ENCODE results near the gene ANAPC1.
"Not testable (repeated sequence)": the region's sequence is repeated elsewhere in the genome, so short reads cannot be mapped to it uniquely, and the experiment has no call there.

ANAPC1 gene

DNA sequence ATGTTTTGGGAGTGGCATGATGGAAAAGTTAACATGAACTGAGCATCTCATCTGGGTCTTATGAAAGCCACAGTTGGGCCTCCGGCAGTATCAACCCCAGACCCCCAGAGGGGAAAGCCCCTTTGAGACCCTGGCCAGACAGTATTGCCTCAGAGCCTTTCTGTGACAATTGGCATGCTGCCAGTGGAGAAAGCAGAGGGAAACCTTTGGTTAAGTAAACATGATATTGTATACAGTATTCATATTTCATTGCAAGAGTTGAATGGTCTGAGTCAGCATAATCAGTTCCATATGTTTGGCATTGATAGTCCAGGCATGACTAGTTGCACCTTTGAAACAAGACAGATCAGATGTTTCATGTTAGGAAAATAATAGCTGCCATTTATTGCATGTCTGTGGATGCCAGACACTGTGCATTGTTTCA is 34.4 kb upstream of the ANAPC1 start:
- TF ChIP-seq, protein P1, sequence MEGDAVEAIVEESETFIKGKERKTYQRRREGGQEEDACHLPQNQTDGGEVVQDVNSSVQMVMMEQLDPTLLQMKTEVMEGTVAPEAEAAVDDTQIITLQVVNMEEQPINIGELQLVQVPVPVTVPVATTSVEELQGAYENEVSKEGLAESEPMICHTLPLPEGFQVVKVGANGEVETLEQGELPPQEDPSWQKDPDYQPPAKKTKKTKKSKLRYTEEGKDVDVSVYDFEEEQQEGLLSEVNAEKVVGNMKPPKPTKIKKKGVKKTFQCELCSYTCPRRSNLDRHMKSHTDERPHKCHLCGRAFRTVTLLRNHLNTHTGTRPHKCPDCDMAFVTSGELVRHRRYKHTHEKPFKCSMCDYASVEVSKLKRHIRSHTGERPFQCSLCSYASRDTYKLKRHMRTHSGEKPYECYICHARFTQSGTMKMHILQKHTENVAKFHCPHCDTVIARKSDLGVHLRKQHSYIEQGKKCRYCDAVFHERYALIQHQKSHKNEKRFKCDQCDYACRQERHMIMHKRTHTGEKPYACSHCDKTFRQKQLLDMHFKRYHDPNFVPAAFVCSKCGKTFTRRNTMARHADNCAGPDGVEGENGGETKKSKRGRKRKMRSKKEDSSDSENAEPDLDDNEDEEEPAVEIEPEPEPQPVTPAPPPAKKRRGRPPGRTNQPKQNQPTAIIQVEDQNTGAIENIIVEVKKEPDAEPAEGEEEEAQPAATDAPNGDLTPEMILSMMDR (IDR thresholded peaks at IDR 0.05), result no peak

DNA sequence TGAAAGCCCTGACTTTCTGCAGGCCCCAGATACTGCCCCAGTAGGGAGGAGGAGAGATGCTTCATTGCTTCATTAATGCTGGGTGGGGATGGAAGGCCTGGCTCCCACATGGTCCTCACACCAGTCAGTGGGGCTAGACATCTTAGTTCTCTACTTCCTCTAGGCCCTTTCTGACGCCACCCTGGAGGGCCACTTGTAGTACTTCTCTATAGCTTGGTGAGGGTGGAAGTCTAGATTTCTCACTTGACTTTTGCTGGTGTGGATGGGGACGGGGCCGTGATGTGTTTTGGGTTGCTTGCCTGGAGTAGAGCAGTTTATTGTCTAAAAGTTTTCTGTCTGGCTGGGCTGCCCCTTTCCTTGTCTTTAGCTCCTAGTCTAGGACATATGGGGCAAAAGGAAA is 33.1 kb upstream of the ANAPC1 start:
- H3K27ac ChIP-seq, result no peak overlapping the region
- H3K4me3 ChIP-seq, result no peak overlapping the region
- no peaks in the 10 kb centered on the region for H3K27me3 ChIP-seq
- TF ChIP-seq, protein P1 (IDR thresholded peaks at IDR 0.05), result no peak
- no peak for DNase-seq
- peaks cover 0 to 7% (median 5%) of the 10 kb centered on the region in 3 donors for H3K36me3 ChIP-seq
- H3K4me1 ChIP-seq, result peaks cover 0 to 25% (median 7%) of the 10 kb centered on the region in 4 donors
- intact Hi-C loops (cut with DNase I; ENCODE audit: low total_unique reads), result no loop called here
- no peaks in the 10 kb centered on the region for H3K9me3 ChIP-seq

More for the DNA sequence above, 34.4 kb upstream of the ANAPC1 start:
- no peaks in the 10 kb centered on the region for H3K27me3 ChIP-seq
- DNase-seq, result no peak
- no peak overlapping the region for H3K4me3 ChIP-seq
- no peaks in the 10 kb centered on the region for H3K9me3 ChIP-seq
- peaks cover 0 to 11% (median 11%) of the 10 kb centered on the region in 3 donors for H3K36me3 ChIP-seq
- H3K4me1 ChIP-seq, result peaks cover 0 to 25% (median 7%) of the 10 kb centered on the region in 4 donors
- intact Hi-C loops (cut with DNase I; ENCODE audit: low total_unique reads), result no loop called here
- H3K27ac ChIP-seq, result no peak overlapping the region

DNA sequence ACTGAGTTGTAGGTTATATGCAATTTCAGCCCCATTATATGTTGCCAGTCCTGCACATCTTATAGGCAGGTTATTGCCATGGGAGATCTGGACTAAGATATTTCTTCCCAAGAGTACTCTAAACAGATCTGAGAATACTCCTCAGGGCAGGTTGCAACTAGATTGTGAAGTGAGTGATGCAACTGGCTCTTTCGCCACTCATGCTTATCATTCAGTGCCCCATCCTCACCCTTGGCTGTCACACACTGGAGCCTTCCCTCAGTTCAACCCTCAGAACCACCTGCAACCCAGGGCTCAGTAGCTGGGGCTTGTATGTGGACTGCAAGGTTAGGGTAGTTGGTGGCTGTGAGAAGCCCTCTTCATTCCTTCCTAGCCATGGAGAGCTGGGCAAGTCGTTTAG is 28.6 kb upstream of the ANAPC1 start:
- no peak overlapping the region for H3K27ac ChIP-seq
- no peaks in the 10 kb centered on the region for H3K9me3 ChIP-seq
- intact Hi-C loops (cut with DNase I; ENCODE audit: low total_unique reads), result no loop called here
- no peak for DNase-seq
- peaks cover 0 to 33% (median 3%) of the 10 kb centered on the region in 4 donors for H3K4me1 ChIP-seq
- H3K27me3 ChIP-seq, result no peaks in the 10 kb centered on the region
- H3K4me3 ChIP-seq, result no peak overlapping the region
- peaks cover 0 to 7% (median 5%) of the 10 kb centered on the region in 3 donors for H3K36me3 ChIP-seq
- TF ChIP-seq, protein P1 (IDR thresholded peaks at IDR 0.05), result no peak

DNA sequence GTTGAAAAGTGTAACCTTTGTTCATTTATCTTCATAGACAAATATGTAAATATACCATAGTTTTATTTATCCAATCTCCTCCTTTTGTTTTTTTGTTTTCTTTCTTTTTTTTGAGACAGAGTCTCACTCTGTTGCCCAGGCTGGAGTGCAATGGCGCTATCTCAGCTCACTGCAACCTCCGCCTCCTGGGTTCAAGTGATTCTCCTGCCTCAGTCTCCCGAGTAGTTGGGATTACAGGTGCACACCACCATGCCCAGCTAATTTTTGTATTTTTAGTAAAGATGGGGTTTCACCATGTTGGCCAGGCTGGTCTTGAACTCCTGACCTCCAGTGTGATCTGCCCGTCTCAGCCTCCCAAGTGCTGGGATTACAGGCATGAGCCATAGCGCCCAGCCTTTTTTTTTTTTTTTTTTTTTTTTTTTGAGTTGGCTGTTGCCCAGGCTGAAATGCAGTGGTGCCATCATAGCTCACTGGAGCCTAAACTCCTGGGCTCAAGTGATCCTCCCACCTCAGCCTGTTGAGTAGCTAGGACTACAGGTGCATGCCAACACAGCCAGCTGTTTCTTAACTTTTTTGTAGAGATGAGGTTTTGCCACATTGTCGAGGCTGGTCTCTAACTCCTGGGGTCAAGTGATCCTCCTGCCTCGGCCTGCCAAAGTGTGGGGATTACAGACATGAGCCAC is 27.4 kb upstream of the ANAPC1 start:
- intact Hi-C loops (cut with DNase I; ENCODE audit: low total_unique reads); H3K27ac ChIP-seq; H3K27me3 ChIP-seq; H3K9me3 ChIP-seq; H3K4me3 ChIP-seq; DNase-seq; H3K36me3 ChIP-seq: not testable (repeated sequence)
- H3K4me1 ChIP-seq, result peaks cover 0 to 43% (median 13%) of the 10 kb centered on the region in 4 donors

DNA sequence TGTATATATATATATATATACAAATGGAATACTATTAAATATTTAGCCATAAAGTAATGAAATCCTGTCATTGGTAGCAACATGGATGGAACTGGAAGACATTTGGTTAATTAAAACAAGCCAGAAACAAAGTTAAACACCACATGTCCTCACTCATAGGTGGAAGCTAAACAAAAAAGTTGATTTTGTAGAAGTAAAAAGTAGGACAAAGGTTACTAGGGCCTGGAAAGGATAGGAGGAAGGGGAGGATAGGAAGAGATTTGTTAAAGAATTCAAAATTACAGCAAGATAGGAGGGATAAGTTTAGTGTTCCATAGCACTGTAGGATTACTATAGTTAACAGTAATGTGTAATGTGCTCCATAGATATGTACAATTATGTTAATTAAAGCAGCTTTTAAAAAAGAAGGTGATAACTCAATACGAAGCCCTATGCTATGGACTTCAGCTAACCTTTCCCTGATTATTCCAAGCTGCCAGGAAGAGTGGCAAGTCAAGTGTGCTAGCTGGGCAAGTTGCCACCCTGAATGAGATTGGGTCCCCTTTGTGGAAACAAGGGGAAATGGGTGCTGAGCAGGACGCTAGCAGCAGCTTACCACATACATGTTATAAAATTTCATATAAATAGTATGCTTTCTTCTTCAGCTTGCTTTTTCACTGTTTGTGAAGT is 26.8 kb upstream of the ANAPC1 start:
- Histone ChIP-seq H3K4me3 (no peak overlapping the region), H3K36me3 (no peaks in the 10 kb centered on the region), H3K9me3 (no peaks in the 10 kb centered on the region), H3K27ac (no peak overlapping the region), H3K4me1 (peaks cover 0 to 50% (median 18%) of the 10 kb centered on the region in 4 donors), H3K27me3 (no peaks in the 10 kb centered on the region)
- intact Hi-C loops (cut with DNase I; ENCODE audit: low total_unique reads), result no loop called here
- TF ChIP-seq, protein P1 (IDR thresholded peaks at IDR 0.05), result no peak
- DNase-seq, result no peak

DNA sequence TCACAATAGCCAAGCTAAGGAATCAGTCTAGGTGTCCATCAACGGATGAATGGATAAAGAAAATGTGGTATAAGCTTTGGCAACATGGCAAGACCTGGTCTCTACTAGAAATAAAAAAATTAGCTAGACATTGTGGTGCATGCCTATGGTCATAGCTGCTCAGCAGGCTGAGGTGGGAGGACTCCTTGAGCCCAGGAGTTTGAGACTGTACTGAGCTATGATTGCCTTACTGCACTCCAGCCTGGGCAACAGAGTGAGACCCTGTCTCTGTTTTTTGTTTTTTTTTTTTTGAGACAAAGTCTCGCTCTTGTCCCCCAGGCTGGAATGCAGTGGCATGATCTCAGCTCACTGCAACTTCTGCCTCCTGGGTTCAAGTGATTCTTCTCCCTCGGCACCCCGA is 26.0 kb upstream of the ANAPC1 start:
- H3K4me1 ChIP-seq, result peaks cover 0 to 57% (median 25%) of the 10 kb centered on the region in 4 donors
- not testable (repeated sequence) for H3K27ac ChIP-seq

More for the DNA sequence above, 26.0 kb upstream of the ANAPC1 start:
- H3K4me3 ChIP-seq; H3K36me3 ChIP-seq; DNase-seq; H3K27me3 ChIP-seq; H3K9me3 ChIP-seq; intact Hi-C loops (cut with DNase I; ENCODE audit: low total_unique reads): not testable (repeated sequence)
